ENCODE data around the gene SORCS2.

GRCh38 chr4:7195546-7196287 is 3.4 kb downstream of the SORCS2 start:
- TF ChIP-seq, protein P1, sequence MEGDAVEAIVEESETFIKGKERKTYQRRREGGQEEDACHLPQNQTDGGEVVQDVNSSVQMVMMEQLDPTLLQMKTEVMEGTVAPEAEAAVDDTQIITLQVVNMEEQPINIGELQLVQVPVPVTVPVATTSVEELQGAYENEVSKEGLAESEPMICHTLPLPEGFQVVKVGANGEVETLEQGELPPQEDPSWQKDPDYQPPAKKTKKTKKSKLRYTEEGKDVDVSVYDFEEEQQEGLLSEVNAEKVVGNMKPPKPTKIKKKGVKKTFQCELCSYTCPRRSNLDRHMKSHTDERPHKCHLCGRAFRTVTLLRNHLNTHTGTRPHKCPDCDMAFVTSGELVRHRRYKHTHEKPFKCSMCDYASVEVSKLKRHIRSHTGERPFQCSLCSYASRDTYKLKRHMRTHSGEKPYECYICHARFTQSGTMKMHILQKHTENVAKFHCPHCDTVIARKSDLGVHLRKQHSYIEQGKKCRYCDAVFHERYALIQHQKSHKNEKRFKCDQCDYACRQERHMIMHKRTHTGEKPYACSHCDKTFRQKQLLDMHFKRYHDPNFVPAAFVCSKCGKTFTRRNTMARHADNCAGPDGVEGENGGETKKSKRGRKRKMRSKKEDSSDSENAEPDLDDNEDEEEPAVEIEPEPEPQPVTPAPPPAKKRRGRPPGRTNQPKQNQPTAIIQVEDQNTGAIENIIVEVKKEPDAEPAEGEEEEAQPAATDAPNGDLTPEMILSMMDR (IDR thresholded peaks at IDR 0.05) = no peak
- no peak for TF ChIP-seq EZH2 (IDR thresholded peaks at IDR 0.05)

All from neural progenitor cell (in vitro differentiated cells).